ENCODE measurements around the gene SMIM33.

DNA sequence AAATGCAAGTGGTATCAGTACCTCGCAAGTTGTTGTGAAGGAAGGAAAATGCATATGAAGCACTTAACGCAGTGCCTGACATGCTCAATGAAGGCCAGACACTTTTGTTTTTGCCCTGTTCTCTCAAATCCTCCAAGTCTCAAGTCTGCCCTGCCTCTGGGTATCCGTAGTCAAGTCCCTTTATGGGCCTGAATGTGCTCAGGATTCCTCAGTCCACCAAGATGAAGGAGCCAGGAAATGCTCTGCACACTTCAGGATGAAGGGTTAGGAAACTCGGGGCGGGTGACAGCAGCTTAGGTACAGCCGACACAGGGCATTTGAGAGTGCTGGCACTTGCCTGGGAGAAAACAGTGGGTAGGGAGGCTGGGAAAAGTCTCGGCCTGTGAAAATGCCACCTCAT, 9.6 kb upstream of the SMIM33 start:
- TF ChIP-seq, protein P1, sequence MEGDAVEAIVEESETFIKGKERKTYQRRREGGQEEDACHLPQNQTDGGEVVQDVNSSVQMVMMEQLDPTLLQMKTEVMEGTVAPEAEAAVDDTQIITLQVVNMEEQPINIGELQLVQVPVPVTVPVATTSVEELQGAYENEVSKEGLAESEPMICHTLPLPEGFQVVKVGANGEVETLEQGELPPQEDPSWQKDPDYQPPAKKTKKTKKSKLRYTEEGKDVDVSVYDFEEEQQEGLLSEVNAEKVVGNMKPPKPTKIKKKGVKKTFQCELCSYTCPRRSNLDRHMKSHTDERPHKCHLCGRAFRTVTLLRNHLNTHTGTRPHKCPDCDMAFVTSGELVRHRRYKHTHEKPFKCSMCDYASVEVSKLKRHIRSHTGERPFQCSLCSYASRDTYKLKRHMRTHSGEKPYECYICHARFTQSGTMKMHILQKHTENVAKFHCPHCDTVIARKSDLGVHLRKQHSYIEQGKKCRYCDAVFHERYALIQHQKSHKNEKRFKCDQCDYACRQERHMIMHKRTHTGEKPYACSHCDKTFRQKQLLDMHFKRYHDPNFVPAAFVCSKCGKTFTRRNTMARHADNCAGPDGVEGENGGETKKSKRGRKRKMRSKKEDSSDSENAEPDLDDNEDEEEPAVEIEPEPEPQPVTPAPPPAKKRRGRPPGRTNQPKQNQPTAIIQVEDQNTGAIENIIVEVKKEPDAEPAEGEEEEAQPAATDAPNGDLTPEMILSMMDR (IDR thresholded peaks at IDR 0.05), result no peak
- TF ChIP-seq EP300 (IDR thresholded peaks at IDR 0.05) (no peak), POLR2A (IDR thresholded peaks at IDR 0.05) (no peak)
